GM18517 (cell line): ENCODE measurements around the gene SEPTIN7.
"Not testable (repeated sequence)": the region's sequence is repeated elsewhere in the genome, so short reads cannot be mapped to it uniquely, and the experiment has no call there.

ENCODE experiments used
- ATAC-seq: cut with Tn5 transposase; IDR thresholded peaks from one replicate; pipeline ENCODE4 v1.9.1; 2021; ENCODE audit warnings: mild to moderate bottlenecking, moderate library complexity; ENCODE audit not compliant: unreplicated experiment

The SEPTIN7 gene

GRCh38 chr7:35800718-35801391 lies at the start of gene SEPTIN7:
Gene SEPTIN7, plus strand, starts transcription at chr7:35801057. Its CDS starts 153 bp downstream, at chr7:35801210.
- ATAC-seq = peak; percentile 77

DNA sequence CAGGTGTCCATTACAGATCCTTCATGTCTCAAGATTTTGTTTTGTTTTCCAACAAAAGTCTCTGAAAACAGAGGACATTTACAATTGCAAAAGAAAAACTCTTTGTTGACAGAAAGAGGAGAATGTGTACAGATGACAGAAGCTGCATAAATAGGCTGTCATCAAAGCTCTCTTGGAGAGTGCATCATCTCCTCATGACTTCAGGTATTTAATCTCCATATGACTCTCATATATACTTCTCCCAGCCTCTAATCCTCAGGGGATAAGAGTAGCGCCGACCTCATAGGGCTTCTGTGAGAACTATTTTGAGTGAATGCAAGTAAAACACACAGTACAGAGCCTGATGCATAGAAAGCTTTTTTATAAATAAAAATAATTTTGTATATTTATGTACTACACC lies 48.1 kb upstream of the SEPTIN7 start:
- ATAC-seq = no peak

GRCh38 chr7:35753761-35754603 lies 46.9 kb upstream of the SEPTIN7 start:
- no peak for ATAC-seq

DNA sequence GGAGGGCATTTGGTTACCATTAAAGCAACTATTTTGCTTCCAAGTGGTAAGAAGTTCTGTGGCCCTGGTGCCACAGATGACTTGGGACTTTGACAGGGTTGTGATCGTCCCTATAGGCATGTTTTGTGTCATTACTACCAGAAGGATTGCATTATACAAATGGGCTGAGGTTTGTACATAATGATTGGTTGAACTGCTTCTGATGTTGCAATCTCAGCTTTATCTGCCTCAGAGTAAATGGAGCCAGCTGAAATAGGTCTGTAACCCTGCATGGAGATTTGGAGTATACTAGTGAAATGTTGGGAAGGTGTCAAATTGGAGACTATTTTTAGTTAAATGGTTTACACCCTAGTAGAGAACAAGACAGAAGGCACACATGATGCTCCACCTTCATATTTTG lies 46.1 kb upstream of the SEPTIN7 start:
- no peak for ATAC-seq

GRCh38 chr7:35755711-35756110 lies 45.1 kb upstream of the SEPTIN7 start:
- ATAC-seq = no peak

GRCh38 chr7:35756453-35756852 lies 44.4 kb upstream of the SEPTIN7 start:
- ATAC-seq = not testable (repeated sequence)

DNA sequence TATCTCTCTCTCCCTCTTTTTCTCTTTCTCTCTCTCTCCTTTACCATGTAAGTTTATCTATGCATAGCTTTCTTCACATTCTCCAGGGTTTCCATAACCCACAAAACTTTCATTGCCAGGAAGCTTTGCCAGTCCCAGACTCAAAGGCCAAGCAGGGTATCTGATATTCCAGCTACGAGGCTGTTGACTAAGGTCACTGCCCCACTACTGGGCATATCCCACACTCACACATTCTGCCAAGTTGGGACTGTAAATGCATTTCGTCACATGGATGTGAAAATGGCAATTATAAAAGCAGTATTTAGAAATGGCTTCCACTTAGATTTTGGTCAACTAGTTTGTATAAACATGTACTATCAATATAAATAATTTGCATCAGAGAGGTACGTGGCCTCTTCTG lies 43.3 kb upstream of the SEPTIN7 start:
- ATAC-seq = no peak

DNA sequence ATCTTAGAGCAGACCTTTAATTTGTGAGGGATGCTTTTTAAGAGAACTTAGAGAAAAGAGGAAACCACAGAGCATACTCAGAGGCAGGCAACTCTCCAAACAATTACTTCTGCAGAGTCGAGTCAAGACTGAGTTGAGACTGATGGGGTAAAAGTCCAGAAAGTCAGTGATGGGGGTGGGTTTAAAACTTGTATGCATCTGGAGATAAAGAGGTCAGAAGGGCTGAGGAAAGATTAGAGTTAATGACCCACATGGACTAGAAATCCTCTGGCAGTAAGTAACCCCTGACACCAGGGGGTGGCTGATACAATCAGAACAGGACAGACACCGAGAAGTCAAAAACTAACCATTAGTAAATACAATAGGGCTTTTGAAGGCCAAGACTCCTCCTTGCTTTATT lies 42.4 kb upstream of the SEPTIN7 start:
- ATAC-seq = no peak

GRCh38 chr7:35760143-35760745 lies 40.6 kb upstream of the SEPTIN7 start:
- ATAC-seq = no peak

- ATAC-seq = no peak
Observed at GRCh38 chr7:35761871-35762677, 38.8 kb upstream of the SEPTIN7 start.

DNA sequence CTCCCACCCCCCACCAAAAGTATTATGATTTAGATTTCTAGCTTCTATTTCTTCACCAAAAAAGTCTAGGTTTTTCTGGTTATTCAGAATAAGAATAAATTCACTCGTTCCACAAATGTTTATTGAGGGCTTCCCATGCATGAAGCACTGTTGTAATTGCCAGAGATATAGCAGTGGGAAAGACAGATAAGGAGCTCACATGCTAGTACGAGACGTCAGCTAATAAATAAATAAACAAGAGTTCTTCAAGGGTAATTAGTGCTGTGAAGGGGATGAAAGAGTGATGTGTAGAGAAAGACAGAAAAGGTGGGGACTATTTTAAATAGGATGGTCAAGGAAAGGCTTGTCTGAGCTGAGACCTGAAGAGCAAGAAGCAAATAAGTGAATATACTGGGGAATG lies 38.1 kb upstream of the SEPTIN7 start:
- ATAC-seq = no peak

DNA sequence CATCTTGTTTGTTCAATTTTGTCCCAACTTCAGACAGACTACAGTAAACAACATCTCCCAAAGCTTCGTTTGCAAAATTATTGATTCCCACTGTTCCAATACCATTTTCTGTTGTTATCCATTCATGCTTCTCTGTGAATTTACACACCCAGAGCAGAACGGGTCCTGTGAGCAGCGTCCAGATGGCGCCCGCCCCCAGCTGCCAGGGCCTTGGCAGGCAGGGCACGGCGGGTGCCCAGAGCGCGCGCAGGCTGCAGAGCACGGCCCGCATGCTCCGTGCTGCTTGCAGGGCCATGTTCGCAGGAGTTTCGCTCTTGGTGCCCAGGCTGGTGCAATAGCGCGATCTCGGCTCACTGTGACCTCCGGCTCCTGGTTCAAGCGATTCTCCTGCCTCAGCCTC lies 32.5 kb upstream of the SEPTIN7 start:
- ATAC-seq = no peak

- no peak for ATAC-seq
Observed at GRCh38 chr7:35771776-35772175, 29.1 kb upstream of the SEPTIN7 start.

DNA sequence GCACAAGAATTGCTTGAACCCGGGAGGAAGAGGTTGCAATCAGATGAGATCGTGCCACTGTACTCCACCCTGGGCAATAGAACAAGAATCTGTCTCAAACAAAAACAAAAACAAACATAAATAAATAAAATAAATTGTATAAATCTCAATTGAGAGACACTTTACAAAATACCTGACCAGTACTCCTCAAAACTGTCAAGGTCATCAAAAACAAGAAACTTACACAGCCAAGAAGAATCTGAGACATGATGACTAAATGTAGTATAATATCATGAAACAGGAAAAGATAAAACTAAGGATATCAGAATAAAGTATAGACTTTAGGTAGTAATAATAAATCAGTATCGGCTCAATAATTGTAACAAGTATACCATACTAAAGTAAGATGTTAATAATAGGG lies 26.9 kb upstream of the SEPTIN7 start:
- ATAC-seq = no peak

GRCh38 chr7:35776686-35777085 lies 24.2 kb upstream of the SEPTIN7 start:
- no peak for ATAC-seq

DNA sequence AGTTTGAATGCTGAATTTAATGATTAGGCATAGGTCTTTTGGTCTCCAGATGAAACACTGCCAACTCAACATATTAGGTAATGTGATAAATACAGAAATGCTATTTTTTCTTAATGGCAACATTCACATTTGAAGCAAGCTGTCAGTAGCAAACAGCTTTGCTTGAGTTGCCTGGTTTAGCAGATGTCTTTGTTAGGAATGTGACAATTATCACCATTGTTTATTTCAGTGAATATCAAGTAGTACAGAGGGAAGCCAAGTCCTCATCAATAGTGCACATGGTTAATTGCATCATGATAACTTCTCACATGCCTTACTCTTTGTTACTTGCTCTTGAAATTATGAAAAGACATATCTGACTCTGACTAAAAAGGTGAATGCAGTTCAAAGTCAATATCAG lies 23.7 kb upstream of the SEPTIN7 start:
- no peak for ATAC-seq

GRCh38 chr7:35780070-35780469 lies 20.8 kb upstream of the SEPTIN7 start:
- ATAC-seq = no peak

GRCh38 chr7:35781200-35781701 lies 19.6 kb upstream of the SEPTIN7 start:
- ATAC-seq = no peak

GRCh38 chr7:35781767-35782515 lies 18.9 kb upstream of the SEPTIN7 start:
- ATAC-seq = no peak

- no peak for ATAC-seq
Observed at GRCh38 chr7:35784332-35784731, 16.5 kb upstream of the SEPTIN7 start.
